K562 (cell line): ENCODE results near the gene DGKA. TPM values are rescaled to one million over a fixed set of nuclear protein-coding genes. Genes with fewer than 3 reads are reported as not detected.

Experiments used
- ARID3A ChIP-seq: IDR thresholded peaks from 2 replicates; pipeline ENCODE4 v1.6.1; 2012; ENCODE audit warnings: low read depth, low read length, improper control_type of control experiment, borderline replicate concordance
- ARID3B ChIP-seq: fragments of 250-450 bp; sonication (Bioruptor Pico); IDR thresholded peaks from 2 replicates; pipeline ENCODE4 v1.4.0; 2020; ENCODE audit warnings: borderline replicate concordance
- ELF4 ChIP-seq: fragments of 450-650 bp; formaldehyde crosslinking; IDR thresholded peaks from 2 replicates; pipeline ENCODE4 v1.4.0; 2022; ENCODE audit warnings: missing genetic modification characterization
- GTF2E2 ChIP-seq: fragments of 200-800 bp; sonication (Bioruptor generic); IDR thresholded peaks from 2 replicates; pipeline ENCODE4 v1.6.1; 2016; ENCODE audit warnings: missing genetic modification characterization, missing compliant biosample characterization
- MNT ChIP-seq, 2 experiments: fragments of 450-650 bp; conservative IDR thresholded peaks; 2 replicates each; pipeline ENCODE4 v1.6.1; 2017; ENCODE audit warnings: mild to moderate bottlenecking in 2 of 2, moderate library complexity in 2 of 2
- MTA3 ChIP-seq: fragments of 450-650 bp; formaldehyde crosslinking; IDR thresholded peaks from 2 replicates; pipeline ENCODE4 v1.6.1; 2017; ENCODE audit warnings: mild to moderate bottlenecking, borderline replicate concordance
- ZNF146 ChIP-seq: IDR thresholded peaks from one replicate; pipeline ENCODE4 v1.6.1; 2018; ENCODE audit warnings: missing compliant biosample characterization; ENCODE audit not compliant: unreplicated experiment
- ZNF398 ChIP-seq: fragments of 250-450 bp; sonication (Bioruptor Pico); IDR thresholded peaks from 2 replicates; pipeline ENCODE4 v1.8.0; 2021; ENCODE audit warnings: moderate library complexity, mild to moderate bottlenecking, inconsistent platforms
- ZNF766 ChIP-seq: fragments of 200-800 bp; sonication (Bioruptor generic); conservative IDR thresholded peaks from 2 replicates; pipeline ENCODE4 v1.6.1; 2016; ENCODE audit warnings: missing genetic modification characterization, missing compliant biosample characterization
- polyA plus RNA-seq, 8 experiments: library from polyadenylated mRNA; depleted of rRNA in 4 of 8; stranded (reverse) in 5 of 8; unstranded in 3 of 8; fragments of >200 nt; fragmentation: Nextera tagmentation in 2 of 8; fragmentation: Illumina TruSeq in 1 of 8; extraction: Ambion mirVana in 2 of 8; extraction: Trizol in 1 of 8; gene quantifications; 2 replicates each; pipeline versions ENCODE4 v1.2.1 to v1.2.3, GENCODE V29; 2011 to 2014; ENCODE audit warnings: inconsistent platforms in 1 of 8, missing spikeins in 1 of 8
- total RNA-seq, 7 experiments: library from RNA; depleted of rRNA in 6 of 7; stranded (reverse); fragments of >200 nt in 6 of 7; fragmentation: Illumina TruSeq in 2 of 7; extraction: Trizol in 2 of 7; gene quantifications; 2 replicates each; pipeline versions ENCODE4 v1.2.1 to v1.2.3, GENCODE V29; 2011 to 2021; ENCODE audit warnings: low replicate concordance in 1 of 7
- TF ChIP-seq, protein P1 (sequence below): fragments of 200-800 bp; sonication (Bioruptor generic); IDR thresholded peaks from 2 replicates; pipeline ENCODE4 v1.6.1; 2017; ENCODE audit warnings: missing genetic modification characterization, missing compliant biosample characterization
- TF ChIP-seq, protein P2 (sequence below): sonication (generic); formaldehyde crosslinking; IDR thresholded peaks from 2 replicates; pipeline ENCODE4 v1.8.1; 2023; ENCODE audit warnings: missing genetic modification reagents, mild to moderate bottlenecking, borderline replicate concordance

DGKA gene
- total and polyA plus RNA-seq, 9 of the 15 experiments (the other 6 are each of a cell fraction or from before 2014, with no cell fraction given), result 3.4 to 12.4 (median 6.2) TPM

DNA sequence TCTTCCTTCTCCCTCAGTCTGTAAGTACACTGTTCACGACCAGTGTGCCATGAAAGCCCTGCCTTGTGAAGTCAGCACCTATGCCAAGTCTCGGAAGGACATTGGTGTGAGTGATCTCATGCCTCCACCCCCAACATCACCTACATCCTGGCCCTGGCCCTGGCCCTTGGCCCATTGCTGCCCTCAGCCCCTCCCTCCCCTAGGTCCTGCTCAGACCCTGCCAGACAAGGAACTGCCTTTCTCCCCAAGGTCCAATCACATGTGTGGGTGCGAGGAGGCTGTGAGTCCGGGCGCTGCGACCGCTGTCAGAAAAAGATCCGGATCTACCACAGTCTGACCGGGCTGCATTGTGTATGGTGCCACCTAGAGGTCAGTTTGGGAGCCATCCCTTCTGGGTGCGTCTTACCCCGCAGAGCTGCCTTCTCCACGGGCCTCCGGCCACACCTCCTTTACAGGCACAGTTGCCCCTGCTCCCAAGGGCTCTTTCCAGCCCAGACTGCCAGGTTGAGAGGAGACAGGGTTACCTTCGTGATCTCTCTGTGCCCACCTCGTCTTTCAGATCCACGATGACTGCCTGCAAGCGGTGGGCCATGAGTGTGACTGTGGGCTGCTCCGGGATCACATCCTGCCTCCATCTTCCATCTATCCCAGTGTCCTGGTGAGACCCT is 9.2 kb downstream of the DGKA start (continued):
- TF ChIP-seq GTF2E2 (no peak), ARID3B (no peak), MTA3 (peak; percentile 48; the same call in 1 of the 2 replicates), ARID3A (no peak), MNT (conservative IDR thresholded peaks at IDR 0.05) (peak in 1 of 2 experiments; percentile 34; a peak in 1 of 4 replicates), ZNF398 (CRISPR knock-in tag) (no peak), ZNF766 (CRISPR knock-in tag) (no peak), ELF4 (CRISPR knock-in tag) (no peak), ZNF146 (CRISPR knock-in tag) (no peak)
- TF ChIP-seq, protein P1, sequence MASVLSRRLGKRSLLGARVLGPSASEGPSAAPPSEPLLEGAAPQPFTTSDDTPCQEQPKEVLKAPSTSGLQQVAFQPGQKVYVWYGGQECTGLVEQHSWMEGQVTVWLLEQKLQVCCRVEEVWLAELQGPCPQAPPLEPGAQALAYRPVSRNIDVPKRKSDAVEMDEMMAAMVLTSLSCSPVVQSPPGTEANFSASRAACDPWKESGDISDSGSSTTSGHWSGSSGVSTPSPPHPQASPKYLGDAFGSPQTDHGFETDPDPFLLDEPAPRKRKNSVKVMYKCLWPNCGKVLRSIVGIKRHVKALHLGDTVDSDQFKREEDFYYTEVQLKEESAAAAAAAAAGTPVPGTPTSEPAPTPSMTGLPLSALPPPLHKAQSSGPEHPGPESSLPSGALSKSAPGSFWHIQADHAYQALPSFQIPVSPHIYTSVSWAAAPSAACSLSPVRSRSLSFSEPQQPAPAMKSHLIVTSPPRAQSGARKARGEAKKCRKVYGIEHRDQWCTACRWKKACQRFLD (CRISPR knock-in tag), result no peak
- TF ChIP-seq, protein P2, sequence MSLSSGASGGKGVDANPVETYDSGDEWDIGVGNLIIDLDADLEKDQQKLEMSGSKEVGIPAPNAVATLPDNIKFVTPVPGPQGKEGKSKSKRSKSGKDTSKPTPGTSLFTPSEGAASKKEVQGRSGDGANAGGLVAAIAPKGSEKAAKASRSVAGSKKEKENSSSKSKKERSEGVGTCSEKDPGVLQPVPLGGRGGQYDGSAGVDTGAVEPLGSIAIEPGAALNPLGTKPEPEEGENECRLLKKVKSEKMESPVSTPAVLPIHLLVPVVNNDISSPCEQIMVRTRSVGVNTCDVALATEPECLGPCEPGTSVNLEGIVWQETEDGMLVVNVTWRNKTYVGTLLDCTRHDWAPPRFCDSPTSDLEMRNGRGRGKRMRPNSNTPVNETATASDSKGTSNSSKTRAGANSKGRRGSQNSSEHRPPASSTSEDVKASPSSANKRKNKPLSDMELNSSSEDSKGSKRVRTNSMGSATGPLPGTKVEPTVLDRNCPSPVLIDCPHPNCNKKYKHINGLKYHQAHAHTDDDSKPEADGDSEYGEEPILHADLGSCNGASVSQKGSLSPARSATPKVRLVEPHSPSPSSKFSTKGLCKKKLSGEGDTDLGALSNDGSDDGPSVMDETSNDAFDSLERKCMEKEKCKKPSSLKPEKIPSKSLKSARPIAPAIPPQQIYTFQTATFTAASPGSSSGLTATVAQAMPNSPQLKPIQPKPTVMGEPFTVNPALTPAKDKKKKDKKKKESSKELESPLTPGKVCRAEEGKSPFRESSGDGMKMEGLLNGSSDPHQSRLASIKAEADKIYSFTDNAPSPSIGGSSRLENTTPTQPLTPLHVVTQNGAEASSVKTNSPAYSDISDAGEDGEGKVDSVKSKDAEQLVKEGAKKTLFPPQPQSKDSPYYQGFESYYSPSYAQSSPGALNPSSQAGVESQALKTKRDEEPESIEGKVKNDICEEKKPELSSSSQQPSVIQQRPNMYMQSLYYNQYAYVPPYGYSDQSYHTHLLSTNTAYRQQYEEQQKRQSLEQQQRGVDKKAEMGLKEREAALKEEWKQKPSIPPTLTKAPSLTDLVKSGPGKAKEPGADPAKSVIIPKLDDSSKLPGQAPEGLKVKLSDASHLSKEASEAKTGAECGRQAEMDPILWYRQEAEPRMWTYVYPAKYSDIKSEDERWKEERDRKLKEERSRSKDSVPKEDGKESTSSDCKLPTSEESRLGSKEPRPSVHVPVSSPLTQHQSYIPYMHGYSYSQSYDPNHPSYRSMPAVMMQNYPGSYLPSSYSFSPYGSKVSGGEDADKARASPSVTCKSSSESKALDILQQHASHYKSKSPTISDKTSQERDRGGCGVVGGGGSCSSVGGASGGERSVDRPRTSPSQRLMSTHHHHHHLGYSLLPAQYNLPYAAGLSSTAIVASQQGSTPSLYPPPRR (CRISPR knock-in tag), result no peak
